Kidney epithelial cell (primary cell): ENCODE measurements around the gene MUC13. TPM values are rescaled to one million over a fixed set of nuclear protein-coding genes. Genes with fewer than 3 reads are reported as not detected.

Source experiments
- DNase-seq: peaks from one replicate; pipeline ENCODE4 v3.0.0-alpha.2; 2010; ENCODE audit warnings: low read depth
- H3K27me3 ChIP-seq: 2 replicates; pipeline ENCODE4 v1.6.0; 2011; ENCODE audit warnings: low read length; ENCODE audit not compliant: control insufficient read depth, insufficient read depth
- H3K36me3 ChIP-seq: 2 replicates; pipeline ENCODE4 v1.5.1; 2011; ENCODE audit warnings: low read length; ENCODE audit not compliant: control insufficient read depth, insufficient read depth
- H3K4me3 ChIP-seq: 2 replicates; pipeline ENCODE4 v1.5.1; 2011; ENCODE audit warnings: low read depth, mild to moderate bottlenecking, control low read depth, low read length
- total RNA-seq: library from RNA; depleted of rRNA; stranded (reverse); fragments of >200 nt; gene quantifications from 2 replicates; pipeline ENCODE4 v1.2.3, GENCODE V29; 2015
- TF ChIP-seq, protein P1 (sequence below): IDR thresholded peaks from 2 replicates; pipeline ENCODE4 v1.5.1; 2011; ENCODE audit warnings: mild to moderate bottlenecking, moderate library complexity, low read length, control low read depth, inconsistent platforms; ENCODE audit not compliant: insufficient read depth, poor library complexity, severe bottlenecking

MUC13 gene
- total RNA-seq, 1 donor from 2014 or later, result not detected

DNA sequence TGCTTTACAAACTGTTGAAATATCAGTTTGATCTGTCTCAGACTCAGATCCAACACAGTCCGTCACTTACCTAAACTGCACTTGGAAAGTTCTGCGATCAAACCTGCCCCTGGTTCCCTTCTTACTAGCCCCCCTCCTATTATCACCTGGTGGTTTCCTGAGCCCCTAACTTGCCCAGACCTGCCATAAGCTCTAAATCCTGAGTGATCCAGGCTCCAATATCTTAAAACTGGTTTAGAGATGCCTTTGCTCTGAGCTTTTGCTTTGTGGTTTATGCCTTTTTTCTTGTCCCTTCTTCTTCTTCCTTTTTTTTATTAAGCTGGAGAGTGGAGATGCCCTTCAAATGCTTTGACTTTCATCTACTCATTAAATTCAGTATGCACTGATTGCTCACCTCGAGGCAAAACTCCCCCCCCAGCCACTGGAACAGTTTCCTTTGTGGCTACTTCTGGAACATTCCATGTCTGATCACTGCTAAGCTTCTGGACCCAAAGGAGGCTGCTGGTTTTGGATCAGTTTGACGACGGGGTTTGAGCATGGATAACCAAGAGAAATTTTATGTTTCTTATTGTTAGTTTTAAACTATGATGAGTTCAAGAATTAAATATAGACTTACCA is 43.9 kb downstream of the MUC13 start:
- TF ChIP-seq, protein P1, sequence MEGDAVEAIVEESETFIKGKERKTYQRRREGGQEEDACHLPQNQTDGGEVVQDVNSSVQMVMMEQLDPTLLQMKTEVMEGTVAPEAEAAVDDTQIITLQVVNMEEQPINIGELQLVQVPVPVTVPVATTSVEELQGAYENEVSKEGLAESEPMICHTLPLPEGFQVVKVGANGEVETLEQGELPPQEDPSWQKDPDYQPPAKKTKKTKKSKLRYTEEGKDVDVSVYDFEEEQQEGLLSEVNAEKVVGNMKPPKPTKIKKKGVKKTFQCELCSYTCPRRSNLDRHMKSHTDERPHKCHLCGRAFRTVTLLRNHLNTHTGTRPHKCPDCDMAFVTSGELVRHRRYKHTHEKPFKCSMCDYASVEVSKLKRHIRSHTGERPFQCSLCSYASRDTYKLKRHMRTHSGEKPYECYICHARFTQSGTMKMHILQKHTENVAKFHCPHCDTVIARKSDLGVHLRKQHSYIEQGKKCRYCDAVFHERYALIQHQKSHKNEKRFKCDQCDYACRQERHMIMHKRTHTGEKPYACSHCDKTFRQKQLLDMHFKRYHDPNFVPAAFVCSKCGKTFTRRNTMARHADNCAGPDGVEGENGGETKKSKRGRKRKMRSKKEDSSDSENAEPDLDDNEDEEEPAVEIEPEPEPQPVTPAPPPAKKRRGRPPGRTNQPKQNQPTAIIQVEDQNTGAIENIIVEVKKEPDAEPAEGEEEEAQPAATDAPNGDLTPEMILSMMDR, result no peak
- H3K27me3 ChIP-seq, result no peaks in the 10 kb centered on the region
- no peaks in the 10 kb centered on the region for H3K36me3 ChIP-seq
- no peak for DNase-seq
- no peak overlapping the region for H3K4me3 ChIP-seq

DNA sequence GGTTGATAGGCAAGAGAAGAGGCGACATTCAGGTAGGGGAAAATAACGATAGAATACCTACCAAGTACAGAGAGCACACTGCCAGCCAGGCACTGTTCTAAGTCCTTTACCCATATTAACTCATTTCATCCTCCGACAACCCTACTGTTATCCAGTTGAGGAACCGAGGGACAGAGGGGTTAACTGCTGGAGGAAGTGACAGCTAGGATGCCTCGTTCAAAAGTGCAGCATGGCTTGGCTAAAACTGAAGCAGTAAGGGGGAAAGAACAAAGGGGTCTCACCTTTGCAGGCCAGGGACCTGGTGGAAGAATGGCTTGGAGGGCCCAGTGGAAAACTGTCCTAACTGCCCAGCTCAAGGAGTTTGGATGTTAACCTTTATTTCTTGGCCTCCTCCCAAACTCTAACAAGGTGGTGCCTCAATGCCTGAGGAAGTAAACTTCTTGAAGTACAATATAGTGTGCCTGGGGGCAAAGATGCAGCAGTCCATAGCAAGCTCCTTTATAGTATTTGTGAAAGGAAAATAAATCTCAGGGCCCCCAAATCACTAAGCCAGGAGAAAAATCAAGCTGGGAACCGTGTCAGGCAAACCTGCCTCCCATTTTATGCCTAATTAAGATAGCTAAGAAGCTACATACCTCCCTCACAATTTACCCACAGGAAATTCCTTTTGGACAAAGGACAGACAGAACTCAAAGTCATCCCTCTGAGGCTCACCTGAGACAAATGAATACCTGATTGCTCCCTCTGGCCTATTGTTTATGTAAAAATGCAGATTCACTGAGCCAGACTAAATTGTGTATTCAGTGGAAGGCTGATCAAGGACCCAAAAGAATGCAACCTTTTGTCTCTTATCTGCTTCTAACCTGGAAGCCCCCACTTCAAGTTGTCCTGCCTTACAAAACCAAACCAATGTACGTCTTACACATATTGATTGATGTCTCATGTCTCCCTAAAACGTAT is 45.8 kb downstream of the MUC13 start:
- H3K4me3 ChIP-seq, result no peak overlapping the region
- H3K36me3 ChIP-seq, result no peaks in the 10 kb centered on the region
- no peak for DNase-seq
- TF ChIP-seq, protein P1, result no peak
- no peaks in the 10 kb centered on the region for H3K27me3 ChIP-seq

DNA sequence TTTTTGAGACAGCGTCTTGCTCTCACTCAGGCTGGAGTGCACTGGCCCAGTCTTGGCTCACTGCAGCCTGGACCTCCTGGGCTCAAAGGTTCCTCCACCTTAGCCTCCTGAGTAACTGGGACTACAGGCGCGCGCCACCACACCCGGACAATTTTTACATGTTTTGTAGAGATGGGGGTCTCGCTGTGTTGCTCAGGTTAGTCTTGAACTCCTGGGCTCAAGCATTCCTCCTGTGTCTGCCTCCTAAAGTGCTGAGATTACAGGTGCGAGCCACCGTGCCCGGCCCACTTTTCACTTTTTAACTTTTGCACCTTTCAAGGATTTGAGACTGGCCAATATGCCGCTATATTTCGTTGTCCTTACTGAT is 46.6 kb downstream of the MUC13 start:
- no peak for DNase-seq
- Histone ChIP-seq H3K36me3 (no peaks in the 10 kb centered on the region), H3K4me3 (peak overlapping the region; percentile 68), H3K27me3 (no peaks in the 10 kb centered on the region)
- TF ChIP-seq, protein P1, result no peak

DNA sequence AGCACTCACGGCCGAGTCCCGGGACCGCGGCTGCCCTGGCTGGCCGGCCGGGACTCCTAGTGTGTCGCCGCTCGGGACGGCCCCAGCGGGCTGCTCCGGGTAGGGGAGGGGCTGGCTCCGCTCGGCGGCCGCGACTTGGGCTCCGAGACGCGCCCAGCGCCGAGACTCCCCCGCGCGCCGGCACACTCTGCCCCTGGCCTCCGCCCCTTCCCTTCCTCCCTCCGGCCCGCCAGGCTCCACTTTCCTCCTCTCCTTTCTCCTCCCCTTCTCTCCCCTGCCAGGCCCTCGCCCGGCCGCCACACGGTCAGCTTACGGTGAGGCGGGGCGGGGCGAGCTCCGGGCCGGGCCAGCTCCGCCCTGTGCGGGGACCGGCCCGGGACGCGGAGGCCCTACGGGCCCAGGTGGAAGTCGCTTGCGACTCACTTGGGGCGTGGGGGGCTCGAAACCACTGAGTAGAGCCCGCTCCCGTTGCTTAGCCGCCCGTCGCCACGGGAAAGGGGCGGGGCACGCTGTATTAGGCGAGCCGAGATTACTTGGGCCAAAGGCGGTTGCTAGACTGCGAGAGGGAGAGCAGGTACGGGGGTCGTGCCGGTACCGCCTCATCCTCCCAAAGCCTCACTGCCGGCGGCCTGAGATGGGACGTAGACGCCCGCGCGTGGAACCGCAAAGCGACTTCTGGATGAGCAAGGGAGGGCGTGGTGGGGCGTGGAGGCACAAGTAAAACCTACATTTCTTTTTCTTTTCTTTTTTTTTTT is 47.2 kb downstream of the MUC13 start, which contains the start of gene ITGB5:
Gene ITGB5 (minus strand): TSS at position 189 of the 755 bp plus-strand sequence. CDS start 365 bp downstream, outside the sequence.
- TF ChIP-seq, protein P1, result no peak
- no peaks in the 10 kb centered on the region for H3K36me3 ChIP-seq
- peak within 1 kb of the TSS; percentile 68 for H3K4me3 ChIP-seq
- H3K27me3 ChIP-seq, result no peaks in the 10 kb centered on the region
- DNase-seq, result no peak

DNA sequence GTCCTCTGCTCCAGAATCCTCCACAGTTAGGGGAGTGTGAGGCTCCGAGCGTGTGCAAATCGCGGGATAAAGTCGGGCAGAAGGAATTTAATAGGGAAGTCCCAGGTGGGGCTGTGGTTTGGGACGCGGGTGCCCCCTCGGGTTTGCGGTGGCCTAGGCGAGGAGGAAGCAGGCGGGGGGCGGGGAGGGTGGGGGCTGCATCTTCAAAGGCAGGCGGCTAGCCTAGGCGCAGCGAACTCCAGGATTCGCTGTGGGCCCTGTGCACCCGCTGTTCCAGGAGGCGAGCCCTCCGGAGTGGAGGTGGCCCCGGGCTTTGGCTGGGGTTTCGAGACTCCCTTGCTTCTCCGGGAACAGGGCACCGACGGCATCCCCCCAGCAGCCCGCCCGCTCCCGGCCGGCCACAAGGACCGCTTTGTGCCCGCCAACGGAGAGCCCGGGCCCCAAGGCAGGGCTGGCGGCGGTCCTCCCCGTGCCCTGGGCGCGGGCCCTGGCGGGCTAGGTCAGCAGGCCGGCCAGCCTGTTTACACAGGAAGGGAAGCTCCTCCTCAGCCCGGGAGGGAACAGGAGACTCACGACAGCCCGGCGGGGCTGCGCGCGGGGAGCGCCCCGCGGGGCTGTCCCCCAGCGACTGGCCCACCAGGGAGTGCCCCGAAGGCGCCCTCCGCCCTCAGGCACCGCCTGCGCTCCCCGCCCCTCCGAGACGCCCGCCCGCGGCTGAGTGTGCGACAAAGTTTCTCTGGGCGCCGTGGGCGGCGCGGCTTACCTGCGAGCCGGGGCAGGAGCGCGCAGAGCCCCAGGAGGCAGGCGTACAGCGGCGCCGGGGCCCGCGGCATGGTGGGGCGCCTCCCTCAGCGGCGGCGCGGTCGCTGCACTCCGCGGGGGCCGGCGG is 48.1 kb downstream of the MUC13 start:
- H3K27me3 ChIP-seq, result no peaks in the 10 kb centered on the region
- TF ChIP-seq, protein P1, result peak; percentile 6
- no peaks in the 10 kb centered on the region for H3K36me3 ChIP-seq
- H3K4me3 ChIP-seq, result peak overlapping the region; percentile 68
- DNase-seq, result no peak
